ENCODE measurements around the gene HCFC2.
"Not testable (repeated sequence)": the region's sequence is repeated elsewhere in the genome, so short reads cannot be mapped to it uniquely, and the experiment has no call there.

The HCFC2 gene

DNA sequence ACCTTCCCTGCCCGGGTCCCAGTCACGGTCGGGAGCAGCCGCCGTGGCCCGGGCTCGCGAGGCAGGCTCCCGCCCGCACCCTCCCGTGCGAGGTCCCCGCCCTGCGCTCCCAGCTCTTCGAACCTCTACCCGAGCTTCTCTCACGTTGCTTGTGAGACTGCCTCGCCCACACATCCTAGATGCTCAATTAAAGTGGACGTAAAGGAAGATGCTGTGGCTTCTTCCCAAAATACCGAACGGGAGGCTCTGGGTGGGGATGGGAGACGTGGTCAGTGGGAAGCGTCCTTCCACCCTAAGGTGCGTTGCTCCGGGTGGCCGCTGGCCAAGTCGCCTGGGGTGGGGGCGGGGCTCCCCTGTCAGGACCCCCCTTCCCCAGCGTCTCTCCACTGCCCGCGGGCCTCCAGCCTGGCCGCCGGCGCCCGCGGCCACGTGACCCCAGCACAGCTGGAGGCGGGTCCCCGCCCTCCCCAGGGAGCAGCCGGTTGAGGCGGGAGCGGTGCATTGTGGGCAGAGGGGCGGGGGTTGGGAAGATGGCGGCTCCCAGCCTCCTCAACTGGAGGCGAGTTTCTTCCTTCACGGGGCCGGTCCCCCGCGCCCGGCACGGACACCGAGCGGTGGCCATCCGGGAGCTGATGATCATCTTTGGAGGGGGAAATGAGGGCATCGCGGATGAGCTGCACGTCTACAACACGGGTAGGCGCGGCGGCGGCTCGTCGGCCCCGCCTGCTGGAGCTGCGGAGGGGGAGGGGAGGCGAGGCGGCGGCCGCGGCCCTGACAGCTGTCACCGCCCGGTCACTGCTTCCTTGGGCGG lies at the start of gene HCFC2:
HCFC2 (plus strand) TSS at position 501 of the 811 bp plus-strand sequence; CDS start at position 531, 30 bp downstream.
- DNase-seq, result peak; percentile 40

- not testable (repeated sequence) for DNase-seq
Observed at GRCh38 chr12:104021862-104022261, 42.5 kb upstream of the HCFC2 start.

- DNase-seq, result no peak
Observed at GRCh38 chr12:104022786-104023185, 41.5 kb upstream of the HCFC2 start.

GRCh38 chr12:104023710-104024109 lies 40.6 kb upstream of the HCFC2 start:
- no peak for DNase-seq

GRCh38 chr12:104024348-104024747 lies 40.0 kb upstream of the HCFC2 start:
- DNase-seq, result no peak

GRCh38 chr12:104025771-104026170 lies 38.6 kb upstream of the HCFC2 start:
- no peak for DNase-seq

GRCh38 chr12:104026841-104027599 lies 37.3 kb upstream of the HCFC2 start:
- no peak for DNase-seq

- DNase-seq, result not testable (repeated sequence)
Observed at GRCh38 chr12:104030596-104030995, 33.7 kb upstream of the HCFC2 start.

DNA sequence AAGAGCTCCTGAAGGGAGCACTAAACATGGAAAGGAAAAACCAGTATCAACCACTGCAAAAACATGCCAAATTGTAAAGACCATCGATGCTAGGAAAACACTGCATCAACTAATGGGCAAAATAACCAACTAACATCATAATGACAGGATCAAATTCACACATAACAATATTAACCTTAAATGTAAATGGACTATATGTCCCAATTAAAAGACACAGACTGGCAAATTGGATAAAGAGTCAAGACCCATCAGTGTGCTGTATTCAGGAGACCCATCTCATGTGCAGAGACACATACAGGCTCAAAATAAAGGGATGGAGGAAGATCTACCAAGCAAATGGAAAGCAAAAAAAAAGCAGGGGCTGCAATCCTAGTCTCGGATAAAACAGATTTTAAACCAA lies 28.2 kb upstream of the HCFC2 start:
- not testable (repeated sequence) for DNase-seq

- not testable (repeated sequence) for DNase-seq
Observed at GRCh38 chr12:104039769-104040168, 24.6 kb upstream of the HCFC2 start.

DNA sequence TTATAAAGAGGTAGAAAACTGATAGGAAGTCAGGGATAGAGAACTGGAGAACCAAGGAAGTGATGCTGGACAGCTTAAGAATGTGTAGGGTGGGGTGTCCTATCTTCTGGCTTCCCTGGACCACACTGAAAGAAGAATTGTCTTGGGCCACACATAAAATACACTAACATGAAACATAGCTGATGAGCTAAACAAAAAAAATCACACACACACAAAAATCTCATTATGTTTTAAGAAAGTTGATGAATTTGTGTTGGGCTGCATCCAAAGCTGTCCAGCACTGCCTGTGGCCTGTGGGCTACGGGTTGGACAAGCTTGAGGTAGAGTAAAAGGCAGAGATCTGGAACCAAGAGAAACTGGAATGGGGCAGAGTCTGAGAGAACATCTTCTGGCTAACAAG lies 21.8 kb upstream of the HCFC2 start:
- no peak for DNase-seq

- DNase-seq, result no peak
Observed at GRCh38 chr12:104044158-104044557, 20.2 kb upstream of the HCFC2 start.

DNA sequence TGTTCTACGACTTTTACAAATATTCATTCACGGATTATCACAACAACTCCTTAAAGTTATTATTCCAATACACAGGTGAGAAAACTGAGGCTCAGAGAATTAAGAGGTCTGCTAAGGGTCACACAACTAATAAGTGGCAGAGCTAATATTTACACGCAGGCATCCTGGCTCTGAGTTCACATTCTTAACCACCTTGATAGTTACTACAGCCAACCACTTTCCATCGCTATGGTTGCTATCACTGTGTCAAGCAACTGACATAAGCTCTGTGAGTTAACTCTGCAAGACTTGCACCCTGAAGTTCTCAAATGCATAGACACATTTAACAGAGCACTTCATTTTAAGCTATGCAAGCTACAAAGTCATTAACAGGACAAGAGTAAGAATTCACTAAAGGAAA lies 18.0 kb upstream of the HCFC2 start:
- no peak for DNase-seq

DNA sequence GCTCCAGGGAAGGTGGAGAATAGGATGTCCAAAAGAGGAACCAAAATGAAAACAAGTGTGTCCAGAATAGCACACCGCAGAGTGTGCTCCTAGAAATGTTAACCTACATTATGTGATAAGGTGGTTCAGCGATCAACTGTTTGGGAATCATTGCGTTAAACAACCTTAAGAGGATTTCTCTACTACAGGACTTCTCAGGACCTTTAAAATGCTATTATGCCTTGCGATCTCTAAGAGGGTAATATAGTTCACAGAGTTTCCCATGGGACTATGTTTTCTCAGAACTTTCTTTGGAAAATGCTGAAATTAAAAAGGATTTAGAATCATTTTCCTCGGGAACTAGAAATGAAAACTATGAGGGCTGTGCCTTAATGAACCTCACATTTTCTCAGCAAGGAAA lies 16.2 kb upstream of the HCFC2 start:
- no peak for DNase-seq

- no peak for DNase-seq
Observed at GRCh38 chr12:104048811-104049210, 15.5 kb upstream of the HCFC2 start.

GRCh38 chr12:104049278-104049902 lies 14.9 kb upstream of the HCFC2 start:
- no peak for DNase-seq

GRCh38 chr12:104049903-104050356 lies 14.4 kb upstream of the HCFC2 start, which contains the start of gene GLT8D2:
Gene GLT8D2 (minus strand): TSS chr12:104050187. CDS start chr12:104019648, 30,539 bp downstream.
- no peak for DNase-seq

DNA sequence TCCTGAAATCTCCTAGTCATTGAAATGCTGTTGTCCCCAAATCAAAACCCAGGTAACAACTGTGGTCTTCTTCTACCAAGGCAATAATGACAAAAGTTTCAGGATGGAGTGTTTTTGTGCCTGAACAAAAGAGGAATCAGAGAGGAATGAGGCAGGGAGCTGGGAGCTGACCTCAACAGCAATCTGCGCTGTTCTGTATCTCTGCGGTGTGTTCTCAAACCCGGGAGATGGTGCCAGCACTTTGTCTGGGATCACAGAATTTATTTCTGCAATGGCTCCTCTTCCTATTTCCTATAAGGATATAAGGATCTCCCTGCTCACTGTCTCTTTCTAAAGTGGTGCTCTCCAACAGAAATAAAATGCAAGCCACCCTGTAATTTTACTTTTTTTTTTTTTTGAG lies 13.9 kb upstream of the HCFC2 start:
- no peak for DNase-seq

DNA sequence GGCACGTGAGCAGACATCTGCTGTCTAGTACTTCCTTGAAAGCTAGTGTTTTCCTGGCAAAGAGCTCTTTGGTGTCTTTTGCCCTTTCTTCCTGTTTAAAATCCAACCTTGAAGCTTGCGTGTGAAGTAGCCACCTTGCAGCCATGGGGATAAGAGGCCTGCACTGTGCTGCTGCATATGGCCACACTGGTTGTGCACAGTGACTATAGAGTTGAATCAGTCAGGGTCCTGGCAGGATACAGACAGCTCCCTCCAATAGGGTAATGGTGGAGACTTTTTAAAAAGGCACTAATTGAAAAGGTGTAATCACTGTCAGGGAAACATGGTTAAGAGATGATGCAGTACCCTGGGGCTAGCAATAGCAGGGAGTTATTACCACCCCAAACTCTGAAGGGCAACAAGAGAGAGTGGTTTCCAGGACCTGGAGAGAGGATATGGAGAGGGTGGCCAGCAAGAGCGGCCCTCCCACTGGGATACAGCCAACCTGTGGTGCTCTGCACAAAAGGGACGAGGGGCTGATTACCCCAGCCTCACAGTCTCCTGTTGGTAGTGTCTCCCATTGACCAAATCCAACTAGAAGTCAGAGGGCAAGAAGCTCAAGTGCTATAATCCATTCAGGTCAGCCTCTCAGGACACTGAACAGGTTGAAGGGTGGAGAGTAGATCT lies 9.5 kb upstream of the HCFC2 start:
- no peak for DNase-seq

- no peak for DNase-seq
Observed at GRCh38 chr12:104055686-104056388, 8.5 kb upstream of the HCFC2 start.

DNA sequence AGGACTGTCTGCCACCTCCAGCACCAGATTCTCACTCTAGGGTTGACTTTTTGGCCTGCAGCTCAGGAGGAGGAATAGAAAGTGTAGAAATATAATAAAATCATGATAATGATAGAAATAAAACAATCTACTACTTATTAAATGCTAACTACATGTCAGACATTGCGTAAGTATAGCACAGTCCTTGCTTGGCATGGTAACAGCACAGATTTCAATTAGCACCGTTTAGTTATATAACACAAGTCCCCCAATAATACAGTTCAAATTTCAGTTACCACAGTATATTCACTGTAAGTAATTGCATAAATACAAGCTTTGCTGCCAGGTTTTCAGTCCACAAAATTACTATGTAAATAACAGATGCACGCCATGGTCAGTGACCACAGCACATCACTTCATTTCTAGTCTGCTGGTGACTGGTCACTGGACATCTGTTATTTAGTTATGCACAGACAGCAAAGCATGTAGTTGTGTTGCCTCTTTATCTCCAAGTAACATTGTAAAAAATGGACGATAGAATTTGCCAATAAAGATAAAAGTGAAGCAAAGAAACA lies 7.8 kb upstream of the HCFC2 start:
- DNase-seq, result no peak

DNA sequence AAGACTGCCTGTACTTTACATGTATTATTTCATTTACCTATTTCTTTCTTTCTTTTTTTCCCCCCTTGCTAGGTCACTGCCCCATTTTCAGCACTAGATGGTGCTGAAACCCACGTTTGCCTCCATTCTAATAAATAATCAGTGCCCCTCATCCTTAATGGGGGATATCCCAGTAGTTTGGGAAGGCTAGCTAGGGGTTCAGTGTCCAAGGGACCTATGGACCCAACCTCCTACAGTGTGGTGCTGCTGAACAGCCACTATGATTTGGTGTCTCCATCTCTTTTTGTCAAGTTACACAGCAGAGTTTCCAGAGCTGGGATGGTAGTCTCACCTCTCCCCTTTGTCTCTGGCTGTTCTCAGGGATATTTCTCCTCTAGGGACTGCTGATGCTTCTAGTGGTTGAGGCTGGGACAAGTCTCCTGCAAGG lies 6.5 kb upstream of the HCFC2 start:
- DNase-seq, result no peak

All from GOT3 (cell line).